H1 (cell line): Measurements from ENCODE around the gene RELN. TPM values are rescaled to one million over a fixed set of nuclear protein-coding genes. Genes with fewer than 3 reads are reported as not detected.

Experiments used
- CTCF ChIA-PET: fragments of 300-600 bp; sonication (Branson Sonifier 250); formaldehyde crosslinking; loops from one replicate; lab custom pipeline; 2021; ENCODE audit not compliant: partially characterized antibody; lab: Charles Lee
- POLR2A ChIA-PET: fragments of 300-600 bp; sonication (Branson Sonifier 250); formaldehyde crosslinking; loops from one replicate; lab custom pipeline; 2021; ENCODE audit warnings: inconsistent platforms; ENCODE audit not compliant: partially characterized antibody; lab: Charles Lee
- DNase-seq, 2 experiments: peaks; one replicate each; pipeline versions ENCODE4 v3.0.0 to v3.0.0-alpha.2; 2010 to 2022; ENCODE audit warnings: low spot score in 2 of 2, low read depth in 1 of 2, mixed read lengths in 1 of 2
- FAIRE-seq: peaks from 2 replicates; lab custom pipeline; 2011; peaks lifted over from hg19 to GRCh38; lab: Jason Lieb, UNC
- H2AFZ ChIP-seq: 2 replicates; pipeline ENCODE4 v1.8.1; 2012; ENCODE audit warnings: low read length, inconsistent platforms
- H2AK5ac ChIP-seq: 2 replicates; pipeline ENCODE4 v1.6.1; 2013; ENCODE audit warnings: low read depth, low read length
- H2BK120ac ChIP-seq: replicated peaks from 2 replicates; pipeline ENCODE3; 2013; ENCODE audit warnings: low read depth, low read length, inconsistent platforms
- H2BK12ac ChIP-seq: 2 replicates; pipeline ENCODE4 v1.6.1; 2013; ENCODE audit warnings: low read depth, low read length
- H2BK15ac ChIP-seq: 2 replicates; pipeline ENCODE4 v1.6.1; 2013; ENCODE audit warnings: low read length
- H2BK20ac ChIP-seq: 2 replicates; pipeline ENCODE4 v1.6.1; 2013; ENCODE audit warnings: low read length
- H2BK5ac ChIP-seq: 2 replicates; pipeline ENCODE4 v1.6.1; 2013; ENCODE audit warnings: low read depth, low read length
- H3K14ac ChIP-seq: 2 replicates; pipeline ENCODE4 v1.6.1; 2013; ENCODE audit warnings: inconsistent platforms; ENCODE audit not compliant: insufficient read length
- H3K18ac ChIP-seq: 2 replicates; pipeline ENCODE4 v1.6.1; 2013; ENCODE audit warnings: low read length; ENCODE audit errors: extremely low read depth
- H3K23ac ChIP-seq: 2 replicates; pipeline ENCODE4 v1.6.1; 2013; ENCODE audit warnings: inconsistent platforms; ENCODE audit not compliant: insufficient read length
- H3K23me2 ChIP-seq: 2 replicates; pipeline ENCODE4 v1.6.1; 2013; ENCODE audit warnings: low read depth, low read length
- H3K27ac ChIP-seq: 2 replicates; pipeline ENCODE4 v1.6.1; 2011; ENCODE audit warnings: low read depth, low read length, inconsistent platforms
- H3K27me3 ChIP-seq, 4 experiments: replicated peaks in 1 of 4; 1 replicate in 1 of 4; 2 replicates in 3 of 4; pipeline versions ENCODE4 v1.6.1 to v1.8.1; 2011 to 2013; ENCODE audit warnings: low read length in 3 of 4, mild to moderate bottlenecking in 3 of 4, inconsistent platforms in 2 of 4, mixed read lengths in 2 of 4, moderate library complexity in 1 of 4; ENCODE audit not compliant: control insufficient read depth in 3 of 4, insufficient read depth in 3 of 4; ENCODE audit errors: extremely low read depth in 1 of 4
- H3K36me3 ChIP-seq, 4 experiments: 2 replicates each; pipeline versions ENCODE4 v1.6.1 to v1.8.1; 2011 to 2013; ENCODE audit warnings: mild to moderate bottlenecking in 4 of 4, low read length in 3 of 4, moderate library complexity in 2 of 4, control low read depth in 1 of 4, inconsistent platforms in 1 of 4; ENCODE audit not compliant: insufficient read depth in 4 of 4, control insufficient read depth in 2 of 4
- H3K4ac ChIP-seq: replicated peaks from 2 replicates; pipeline ENCODE3; 2013; ENCODE audit warnings: low read length, low read depth, mixed read lengths, inconsistent platforms; ENCODE audit not compliant: insufficient read length
- H3K4me1 ChIP-seq, 4 experiments: replicated peaks in 1 of 4; 1 replicate in 1 of 4; 2 replicates in 3 of 4; pipeline versions ENCODE4 v1.6.1 to v1.8.1; 2011 to 2013; ENCODE audit warnings: low read length in 3 of 4, inconsistent platforms in 2 of 4, mixed read lengths in 1 of 4; ENCODE audit not compliant: insufficient read depth in 4 of 4, control insufficient read depth in 3 of 4
- H3K4me2 ChIP-seq, 2 experiments: 2 replicates each; pipeline versions ENCODE4 v1.6.1 to v1.8.1; 2011 to 2013; ENCODE audit warnings: low read depth in 2 of 2, low read length in 2 of 2, control low read depth in 1 of 2, inconsistent platforms in 1 of 2, mild to moderate bottlenecking in 1 of 2; ENCODE audit not compliant: insufficient read depth in 1 of 2
- H3K4me3 ChIP-seq, 4 experiments: fragments of 200-600, 300-600 bp in 1 of 4; sonication (generic), shearing (Covaris generic), sonication (Bioruptor Twin) in 1 of 4; 2 replicates each; pipeline versions ENCODE4 v1.5.1 to v1.8.1; 2011 to 2016; ENCODE audit warnings: low read length in 4 of 4, low read depth in 3 of 4, control low read depth in 2 of 4, inconsistent platforms in 2 of 4, mild to moderate bottlenecking in 2 of 4, mixed read lengths in 1 of 4, moderate library complexity in 1 of 4; ENCODE audit not compliant: insufficient read depth in 2 of 4; ENCODE audit errors: extremely low read depth in 1 of 4
- H3K56ac ChIP-seq: replicated peaks from 2 replicates; pipeline ENCODE3; 2013; ENCODE audit warnings: low read depth, mild to moderate bottlenecking, mixed read lengths, low read length, inconsistent platforms; ENCODE audit not compliant: insufficient read length
- H3K79me1 ChIP-seq: 2 replicates; pipeline ENCODE4 v1.6.1; 2013; ENCODE audit warnings: low read depth, low read length, control low read depth
- H3K79me2 ChIP-seq, 2 experiments: 2 replicates each; pipeline versions ENCODE4 v1.6.1 to v1.8.1; 2012 to 2013; ENCODE audit warnings: low read length in 2 of 2, mild to moderate bottlenecking in 2 of 2, inconsistent platforms in 1 of 2; ENCODE audit not compliant: insufficient read depth in 2 of 2, control insufficient read depth in 1 of 2
- H3K9ac ChIP-seq, 4 experiments: replicated peaks in 1 of 4; 1 replicate in 1 of 4; 2 replicates in 3 of 4; pipeline versions ENCODE4 v1.6.1 to v1.8.1; 2011 to 2013; ENCODE audit warnings: low read depth in 3 of 4, low read length in 3 of 4, control low read depth in 2 of 4, mild to moderate bottlenecking in 2 of 4, moderate library complexity in 2 of 4, inconsistent platforms in 1 of 4; ENCODE audit errors: extremely low read depth in 1 of 4
- H3K9me3 ChIP-seq, 2 experiments: 2 replicates each; pipeline versions ENCODE4 v1.6.1 to v1.8.1; 2012 to 2013; ENCODE audit warnings: mild to moderate bottlenecking in 2 of 2, moderate library complexity in 2 of 2, control low read depth in 1 of 2, inconsistent platforms in 1 of 2, low read depth in 1 of 2, low read length in 1 of 2, mixed read lengths in 1 of 2; ENCODE audit not compliant: insufficient read depth in 2 of 2
- H4K20me1 ChIP-seq, 2 experiments: replicated peaks in 1 of 2; 2 replicates each; pipeline versions ENCODE3 to v1.8.1; 2011 to 2013; ENCODE audit warnings: inconsistent platforms in 2 of 2, low read length in 2 of 2, mild to moderate bottlenecking in 1 of 2; ENCODE audit not compliant: insufficient read depth in 2 of 2, control insufficient read depth in 1 of 2
- H4K5ac ChIP-seq: 2 replicates; pipeline ENCODE4 v1.6.1; 2013; ENCODE audit warnings: low read length, low read depth, mixed read lengths, inconsistent platforms; ENCODE audit not compliant: insufficient read length
- H4K8ac ChIP-seq: 2 replicates; pipeline ENCODE4 v1.8.0; 2013; ENCODE audit warnings: mild to moderate bottlenecking, moderate library complexity, low read length, inconsistent platforms; ENCODE audit not compliant: insufficient read depth; ENCODE audit errors: extremely low read depth
- H4K91ac ChIP-seq: replicated peaks from 2 replicates; pipeline ENCODE3; 2013; ENCODE audit warnings: low read length, mixed read lengths, inconsistent platforms; ENCODE audit not compliant: insufficient read length
- ASH2L ChIP-seq: fragments of 200-600, 300-600 bp; sonication (generic); IDR thresholded peaks from one replicate; pipeline ENCODE4 v1.7.1; 2017; ENCODE audit warnings: low read length
- CBX8 ChIP-seq: fragments of 300-800, 300-1000 bp; sonication (generic); IDR thresholded peaks from 2 replicates; pipeline ENCODE4 v1.7.1; 2016; ENCODE audit warnings: low read depth, low read length, borderline replicate concordance
- CTBP2 ChIP-seq: IDR thresholded peaks from 2 replicates; pipeline ENCODE4 v1.7.0; 2011; ENCODE audit warnings: borderline replicate concordance, mild to moderate bottlenecking, moderate library complexity, mixed read lengths, low read length; ENCODE audit not compliant: insufficient read depth, insufficient read length
- FOSL1 ChIP-seq: IDR thresholded peaks from 2 replicates; pipeline ENCODE4 v1.6.1; 2011; ENCODE audit warnings: mild to moderate bottlenecking, low read depth, low read length, moderate library complexity; ENCODE audit not compliant: insufficient read depth
- GABPA ChIP-seq: IDR thresholded peaks from 2 replicates; pipeline ENCODE4 v1.6.1; 2011; ENCODE audit warnings: mild to moderate bottlenecking, low read length, moderate library complexity, borderline replicate concordance; ENCODE audit not compliant: insufficient read depth
- JUND ChIP-seq: IDR thresholded peaks from 2 replicates; pipeline ENCODE4 v1.6.1; 2011; ENCODE audit warnings: mild to moderate bottlenecking, improper control_type of control experiment, low read length
- MAFK ChIP-seq: IDR thresholded peaks from 2 replicates; pipeline ENCODE4 v1.6.1; 2012; ENCODE audit warnings: low read depth, mild to moderate bottlenecking, improper control_type of control experiment, low read length
- NANOG ChIP-seq: IDR thresholded peaks from 2 replicates; pipeline ENCODE4 v1.6.1; 2011; ENCODE audit warnings: low read length, low read depth, mild to moderate bottlenecking, inconsistent platforms; ENCODE audit not compliant: insufficient read depth, poor library complexity, severe bottlenecking
- RNF2 ChIP-seq: fragments of 200-900, 300-1000 bp; sonication (generic); IDR thresholded peaks from 2 replicates; pipeline ENCODE4 v1.7.1; 2016; ENCODE audit warnings: borderline replicate concordance, low read depth, mild to moderate bottlenecking, antibody characterized with exemption, low read length; ENCODE audit not compliant: poor library complexity, severe bottlenecking; ENCODE audit errors: missing control alignments
- SIN3A ChIP-seq, 2 experiments: IDR thresholded peaks in 1 of 2; conservative IDR thresholded peaks in 1 of 2; 2 replicates each; pipeline ENCODE4 v1.6.1; 2011 to 2012; ENCODE audit warnings: low read length in 2 of 2, improper control_type of control experiment in 1 of 2, low read depth in 1 of 2, mild to moderate bottlenecking in 1 of 2
- SIX5 ChIP-seq: IDR thresholded peaks from 2 replicates; pipeline ENCODE4 v1.6.1; 2011; ENCODE audit warnings: mild to moderate bottlenecking, low read depth, low read length
- SRF ChIP-seq: IDR thresholded peaks from 2 replicates; pipeline ENCODE4 v1.6.1; 2011; ENCODE audit warnings: mild to moderate bottlenecking, low read depth, low read length, moderate library complexity
- SUZ12 ChIP-seq: fragments of 200-600 bp; sonication (generic); IDR thresholded peaks from 2 replicates; pipeline ENCODE4 v1.6.1; 2012; ENCODE audit warnings: mild to moderate bottlenecking, inconsistent platforms, low read length, moderate library complexity, mixed read lengths
- TEAD4 ChIP-seq: IDR thresholded peaks from 2 replicates; pipeline ENCODE4 v1.6.1; 2012; ENCODE audit warnings: low read depth, low read length, inconsistent platforms, mixed read lengths
- WGBS, 2 experiments: shearing (Covaris generic) in 1 of 2; methylation state at CpG; one replicate each; pipeline versions ENCODE4 v1.1.6 to v1.1.7; 2013 to 2015; ENCODE audit warnings: low lambda C conversion rate in 2 of 2, mixed read lengths in 2 of 2, inconsistent platforms in 1 of 2, low coverage in 1 of 2, missing lambda C conversion rate in 1 of 2; ENCODE audit not compliant: insufficient replicate concordance in 2 of 2, insufficient coverage in 1 of 2, insufficient read length in 1 of 2; ENCODE audit errors: extremely low coverage in 1 of 2, missing lambda C conversion rate in 1 of 2; 5-methylcytosine and 5-hydroxymethylcytosine counted together
- polyA plus RNA-seq, 7 experiments: library from polyadenylated mRNA; depleted of rRNA in 3 of 7; stranded (reverse) in 5 of 7; unstranded in 2 of 7; fragments of >200 nt in 5 of 7; fragments of 200-250 nt in 2 of 7; gene quantifications; 1 replicate in 5 of 7; 2 replicates in 1 of 7; 4 replicates in 1 of 7; pipeline versions ENCODE4 v1.2.1 to v1.2.3, GENCODE V29; 2011 to 2013; ENCODE audit warnings: missing spikeins in 2 of 7, mixed read lengths in 2 of 7
- total RNA-seq: library from RNA; stranded (reverse); fragmentation: NEBNext Ultra II Directional; extraction: Animal tissue kit (Norgen Biotek cat#: 25700); gene quantifications from 2 replicates; pipeline ENCODE4 v1.2.1, GENCODE V29; 2021

The RELN gene
- total and polyA plus RNA-seq, 2 of the 8 experiments (the other 6 are each of a cell fraction or from before 2014, with no cell fraction given), result 0.03 to 0.07 TPM

- H3K4me2 ChIP-seq, result no peak overlapping the region
- no peaks in the 10 kb centered on the region for H4K20me1 ChIP-seq
- 93% methylated on average over 1 of the region's 1 CpG; no CpG with 5 or more reads in 1 of the 2 experiments for WGBS, 2 experiments
- H4K91ac ChIP-seq, result no peak overlapping the region
- no peak overlapping the region for H3K27ac ChIP-seq
- H3K79me1 ChIP-seq, result no peaks in the 10 kb centered on the region
- FAIRE-seq (no peak), DNase-seq (no peak)
- no peak overlapping the region for H3K4me3 ChIP-seq
- H2BK15ac ChIP-seq, result no peak overlapping the region
- ChIA-PET CTCF (no interaction called here), POLR2A (no interaction called here)
- TF ChIP-seq SRF, result no peak
- no peak for TF ChIP-seq SIX5
- TF ChIP-seq CBX8, result no peak
- TF ChIP-seq FOSL1, result no peak
- no peak for TF ChIP-seq TEAD4
- TF ChIP-seq NANOG, result no peak
- no peak for TF ChIP-seq SUZ12
- TF ChIP-seq MAFK, result no peak
- TF ChIP-seq GABPA, result no peak
- TF ChIP-seq RNF2, result no peak
- no peak for TF ChIP-seq ASH2L
- TF ChIP-seq SIN3A (conservative IDR thresholded peaks at IDR 0.05 in 1 of 2, IDR thresholded peaks at IDR 0.05 in 1 of 2; ENCODE audit: low read depth in 1 of 2, low read length in 2 of 2), result no peak
- TF ChIP-seq CTBP2, result no peak
- TF ChIP-seq JUND, result no peak
- H3K23ac ChIP-seq, result no peak overlapping the region
- no peak overlapping the region for H4K8ac ChIP-seq
- no peak overlapping the region for H2AFZ ChIP-seq
- no peak overlapping the region for H2AK5ac ChIP-seq
- no peak overlapping the region for H2BK20ac ChIP-seq
- no peaks in the 10 kb centered on the region for H3K79me2 ChIP-seq
- H4K5ac ChIP-seq, result no peak overlapping the region
- no peaks in the 10 kb centered on the region for H3K4me1 ChIP-seq
- H2BK5ac ChIP-seq, result no peak overlapping the region
- no peak overlapping the region for H3K56ac ChIP-seq
- no peak overlapping the region for H3K9ac ChIP-seq
- no peaks in the 10 kb centered on the region for H3K27me3 ChIP-seq
- no peak overlapping the region for H3K14ac ChIP-seq
- no peak overlapping the region for H3K4ac ChIP-seq
- no peaks in the 10 kb centered on the region for H3K9me3 ChIP-seq
- H3K23me2 ChIP-seq, result no peaks in the 10 kb centered on the region
- no peak overlapping the region for H2BK12ac ChIP-seq
- H3K18ac ChIP-seq, result no peak overlapping the region
- no peak overlapping the region for H2BK120ac ChIP-seq
- no peaks in the 10 kb centered on the region for H3K36me3 ChIP-seq
Observed at GRCh38 chr7:103781409-103781808, 208.0 kb downstream of the RELN start.
